NT2/D1 (cell line): ENCODE results near the gene HIPK3.

Experiments used
- DNase-seq: peaks from one replicate; pipeline ENCODE4 v3.0.0-alpha.2; 2011; ENCODE audit warnings: low read depth, low spot score
- H3K27me3 ChIP-seq: 2 replicates; pipeline ENCODE4 v1.6.0; 2011; ENCODE audit warnings: mild to moderate bottlenecking; ENCODE audit not compliant: insufficient read length, insufficient read depth
- H3K36me3 ChIP-seq: 2 replicates; pipeline ENCODE4 v1.6.1; 2011; ENCODE audit warnings: mild to moderate bottlenecking, low read length, mixed read lengths; ENCODE audit not compliant: insufficient read depth, insufficient read length
- H3K4me1 ChIP-seq: 2 replicates; pipeline ENCODE4 v1.5.1; 2011; ENCODE audit not compliant: insufficient read depth, insufficient read length
- H3K4me3 ChIP-seq: 2 replicates; pipeline ENCODE4 v1.5.1; 2011; ENCODE audit warnings: low read depth; ENCODE audit not compliant: insufficient read length
- H3K9ac ChIP-seq: 2 replicates; pipeline ENCODE4 v1.6.0; 2011; ENCODE audit warnings: low read depth; ENCODE audit not compliant: insufficient read length
- H3K9me3 ChIP-seq: 2 replicates; pipeline ENCODE4 v1.5.1; 2011; ENCODE audit warnings: mild to moderate bottlenecking, low read length; ENCODE audit not compliant: insufficient read depth
- SUZ12 ChIP-seq: IDR thresholded peaks from 2 replicates; pipeline ENCODE4 v1.6.1; 2011; ENCODE audit not compliant: insufficient read length, insufficient read depth; ENCODE audit errors: extremely low read depth
- YY1 ChIP-seq: IDR thresholded peaks from 2 replicates; pipeline ENCODE4 v1.6.1; 2011; ENCODE audit not compliant: insufficient read length, insufficient read depth
- ZNF274 ChIP-seq: IDR thresholded peaks from 2 replicates; pipeline ENCODE4 v1.6.1; 2011; ENCODE audit warnings: mild to moderate bottlenecking, low read depth, low read length

HIPK3 gene

GRCh38 chr11:33262011-33262645 is 4.9 kb downstream of the HIPK3 start:
- no peak overlapping the region for H3K4me3 ChIP-seq
- no peak overlapping the region for H3K9ac ChIP-seq
- no peaks in the 10 kb centered on the region for H3K4me1 ChIP-seq
- no peak for DNase-seq
- no peaks in the 10 kb centered on the region for H3K27me3 ChIP-seq
- H3K36me3 ChIP-seq: no peaks in the 10 kb centered on the region
- TF ChIP-seq YY1 (no peak), ZNF274 (no peak), SUZ12 (no peak)
- H3K9me3 ChIP-seq: no peaks in the 10 kb centered on the region

- Histone ChIP-seq H3K9me3 (no peaks in the 10 kb centered on the region), H3K36me3 (no peaks in the 10 kb centered on the region), H3K9ac (no peak overlapping the region), H3K4me1 (no peaks in the 10 kb centered on the region), H3K27me3 (no peaks in the 10 kb centered on the region), H3K4me3 (no peak overlapping the region)
- DNase-seq: no peak
- TF ChIP-seq ZNF274 (no peak), YY1 (no peak), SUZ12 (no peak)
Observed at GRCh38 chr11:33263549-33263948, 6.4 kb downstream of the HIPK3 start.

GRCh38 chr11:33264926-33265325 is 7.7 kb downstream of the HIPK3 start:
- Histone ChIP-seq H3K4me1 (no peaks in the 10 kb centered on the region), H3K27me3 (no peaks in the 10 kb centered on the region), H3K4me3 (no peak overlapping the region), H3K9me3 (no peaks in the 10 kb centered on the region), H3K36me3 (no peaks in the 10 kb centered on the region), H3K9ac (no peak overlapping the region)
- no peak for DNase-seq
- TF ChIP-seq YY1 (no peak), SUZ12 (no peak), ZNF274 (no peak)

GRCh38 chr11:33266393-33267215 is 9.4 kb downstream of the HIPK3 start:
- Histone ChIP-seq H3K4me3 (no peak overlapping the region), H3K9ac (no peak overlapping the region), H3K4me1 (no peaks in the 10 kb centered on the region), H3K9me3 (no peaks in the 10 kb centered on the region), H3K36me3 (no peaks in the 10 kb centered on the region), H3K27me3 (no peaks in the 10 kb centered on the region)
- no peak for DNase-seq
- TF ChIP-seq ZNF274: no peak
- TF ChIP-seq SUZ12: no peak
- TF ChIP-seq YY1: no peak

GRCh38 chr11:33268945-33269540 is 11.9 kb downstream of the HIPK3 start:
- no peaks in the 10 kb centered on the region for H3K9me3 ChIP-seq
- H3K4me1 ChIP-seq: no peaks in the 10 kb centered on the region
- no peak overlapping the region for H3K9ac ChIP-seq
- DNase-seq: no peak
- H3K36me3 ChIP-seq: no peaks in the 10 kb centered on the region
- no peak overlapping the region for H3K4me3 ChIP-seq
- H3K27me3 ChIP-seq: no peaks in the 10 kb centered on the region
- no peak for TF ChIP-seq ZNF274
- TF ChIP-seq YY1: no peak
- no peak for TF ChIP-seq SUZ12

- Histone ChIP-seq H3K36me3 (no peaks in the 10 kb centered on the region), H3K9ac (no peak overlapping the region), H3K4me3 (no peak overlapping the region), H3K27me3 (no peaks in the 10 kb centered on the region), H3K9me3 (no peaks in the 10 kb centered on the region), H3K4me1 (no peaks in the 10 kb centered on the region)
- no peak for TF ChIP-seq YY1
- TF ChIP-seq SUZ12: no peak
- TF ChIP-seq ZNF274: no peak
- DNase-seq: no peak
Observed at GRCh38 chr11:33269822-33270221, 12.6 kb downstream of the HIPK3 start.

GRCh38 chr11:33271059-33271458 is 13.9 kb downstream of the HIPK3 start:
- Histone ChIP-seq H3K27me3 (no peaks in the 10 kb centered on the region), H3K9ac (no peak overlapping the region), H3K4me3 (no peak overlapping the region), H3K36me3 (no peaks in the 10 kb centered on the region), H3K9me3 (no peaks in the 10 kb centered on the region), H3K4me1 (no peaks in the 10 kb centered on the region)
- TF ChIP-seq ZNF274 (no peak), SUZ12 (no peak), YY1 (no peak)
- no peak for DNase-seq
